AG10803 (cell line): ENCODE data around the gene C4orf36.

Source experiments
- DNase-seq: peaks from one replicate; pipeline ENCODE4 v3.0.0; 2010; ENCODE audit warnings: low read depth
- H3K4me3 ChIP-seq: 2 replicates; pipeline ENCODE4 v1.5.1; 2011; ENCODE audit warnings: mild to moderate bottlenecking, low read length, control low read depth
- TF ChIP-seq, protein P1 (sequence below): conservative IDR thresholded peaks from 2 replicates; pipeline ENCODE4 v1.5.1; 2011; ENCODE audit warnings: mild to moderate bottlenecking, low read length, control low read depth, inconsistent platforms

The C4orf36 gene

DNA sequence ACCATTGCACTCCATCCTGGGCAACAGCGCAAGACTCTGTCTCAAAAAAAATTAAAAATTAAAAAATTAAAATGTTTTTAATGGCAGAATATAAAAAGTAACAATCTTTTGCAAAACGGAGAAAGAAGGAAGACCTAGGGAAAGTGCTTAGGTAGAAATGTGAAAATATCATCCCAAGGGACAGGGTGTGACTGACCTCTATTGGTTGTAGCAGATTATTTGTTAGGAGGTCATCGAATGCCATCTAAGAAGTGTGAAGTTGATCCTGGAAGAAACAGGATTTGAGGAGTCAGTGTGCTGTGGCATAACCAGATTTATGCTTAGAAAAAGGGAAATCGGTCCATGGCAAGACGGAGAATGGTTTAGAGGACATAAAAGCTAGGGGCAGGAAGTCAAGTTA, 18.1 kb upstream of the C4orf36 start:
- H3K4me3 ChIP-seq, result no peak overlapping the region
- no peak for DNase-seq
- TF ChIP-seq, protein P1, sequence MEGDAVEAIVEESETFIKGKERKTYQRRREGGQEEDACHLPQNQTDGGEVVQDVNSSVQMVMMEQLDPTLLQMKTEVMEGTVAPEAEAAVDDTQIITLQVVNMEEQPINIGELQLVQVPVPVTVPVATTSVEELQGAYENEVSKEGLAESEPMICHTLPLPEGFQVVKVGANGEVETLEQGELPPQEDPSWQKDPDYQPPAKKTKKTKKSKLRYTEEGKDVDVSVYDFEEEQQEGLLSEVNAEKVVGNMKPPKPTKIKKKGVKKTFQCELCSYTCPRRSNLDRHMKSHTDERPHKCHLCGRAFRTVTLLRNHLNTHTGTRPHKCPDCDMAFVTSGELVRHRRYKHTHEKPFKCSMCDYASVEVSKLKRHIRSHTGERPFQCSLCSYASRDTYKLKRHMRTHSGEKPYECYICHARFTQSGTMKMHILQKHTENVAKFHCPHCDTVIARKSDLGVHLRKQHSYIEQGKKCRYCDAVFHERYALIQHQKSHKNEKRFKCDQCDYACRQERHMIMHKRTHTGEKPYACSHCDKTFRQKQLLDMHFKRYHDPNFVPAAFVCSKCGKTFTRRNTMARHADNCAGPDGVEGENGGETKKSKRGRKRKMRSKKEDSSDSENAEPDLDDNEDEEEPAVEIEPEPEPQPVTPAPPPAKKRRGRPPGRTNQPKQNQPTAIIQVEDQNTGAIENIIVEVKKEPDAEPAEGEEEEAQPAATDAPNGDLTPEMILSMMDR, result no peak

DNA sequence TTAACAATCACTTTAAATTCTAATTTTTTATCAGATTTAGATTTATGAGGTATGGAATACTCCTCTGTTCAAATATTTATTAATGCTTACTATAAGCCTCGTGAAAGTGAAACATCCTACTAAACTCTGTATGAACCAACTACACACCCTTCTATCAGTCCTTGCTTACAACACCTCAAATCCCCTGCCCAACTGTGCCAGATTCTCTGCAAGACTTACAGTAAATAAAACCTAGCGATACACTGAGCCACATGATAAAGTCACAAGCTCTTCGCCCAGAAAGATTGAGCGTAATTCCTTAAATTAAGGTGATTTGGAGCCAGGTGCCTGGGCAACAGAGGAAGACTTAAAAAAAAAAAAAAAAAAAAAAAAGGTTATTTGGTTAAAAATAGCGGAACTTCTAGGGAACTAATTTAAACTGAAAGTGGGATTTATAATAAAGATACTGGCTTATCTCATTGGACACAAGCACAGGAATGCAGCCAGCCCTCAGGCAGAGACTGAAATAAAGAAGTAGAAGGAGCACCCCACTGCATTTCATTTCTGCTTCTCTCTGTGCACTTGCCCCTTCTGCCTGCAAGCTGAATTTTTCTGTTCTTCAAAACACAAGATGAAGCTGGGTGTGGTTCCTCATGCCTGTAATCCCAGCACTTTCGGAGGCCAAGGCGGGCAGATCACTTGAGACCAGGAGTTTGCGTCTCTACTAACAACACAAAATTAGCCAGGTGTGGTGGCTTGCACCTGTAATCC, 17.5 kb upstream of the C4orf36 start:
- DNase-seq, result no peak
- H3K4me3 ChIP-seq, result no peak overlapping the region
- TF ChIP-seq, protein P1, result no peak

DNA sequence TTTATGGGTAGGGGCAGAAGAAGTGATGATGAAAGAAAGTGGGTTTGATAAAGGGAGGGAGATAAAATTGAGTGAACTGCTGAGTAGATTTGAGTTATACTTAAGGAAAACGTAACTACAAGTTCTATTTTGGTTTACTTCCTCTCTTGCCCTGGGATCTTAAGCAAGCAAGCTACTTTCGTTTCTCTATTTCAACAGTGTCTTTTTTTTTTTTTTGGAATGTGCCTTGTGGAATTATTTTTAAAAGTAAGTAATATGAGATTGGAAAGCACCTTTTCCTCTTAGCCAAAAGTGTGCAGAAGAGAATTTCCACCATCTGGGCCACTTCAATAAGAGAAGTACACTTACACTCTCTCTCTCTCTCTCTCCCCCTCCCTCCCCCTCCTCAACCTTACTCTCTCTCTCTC, 16.0 kb upstream of the C4orf36 start:
- TF ChIP-seq, protein P1, result no peak
- DNase-seq, result peak; percentile 62
- H3K4me3 ChIP-seq, result no peak overlapping the region; the same call in 1 of the 2 replicates

DNA sequence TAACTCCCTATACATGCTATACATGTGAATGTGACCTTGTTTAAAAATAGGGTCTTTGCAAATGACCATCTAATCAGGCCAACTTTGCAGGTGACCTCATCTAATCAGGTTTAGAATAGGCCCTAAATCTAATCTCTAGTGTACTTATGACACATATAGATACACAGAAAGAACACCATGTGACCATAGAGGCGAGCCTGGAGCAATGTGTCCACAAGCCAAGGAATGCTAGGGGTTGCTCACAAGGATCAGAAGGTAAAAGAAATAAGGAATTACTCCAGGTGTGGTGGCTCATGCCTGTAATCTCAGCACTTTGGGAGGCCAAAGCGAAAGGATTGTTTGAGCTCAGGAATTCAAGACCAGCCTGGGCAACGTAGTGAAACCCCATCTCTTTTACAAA, 9.6 kb upstream of the C4orf36 start:
- DNase-seq, result no peak
- TF ChIP-seq, protein P1, result no peak
- no peak overlapping the region for H3K4me3 ChIP-seq

DNA sequence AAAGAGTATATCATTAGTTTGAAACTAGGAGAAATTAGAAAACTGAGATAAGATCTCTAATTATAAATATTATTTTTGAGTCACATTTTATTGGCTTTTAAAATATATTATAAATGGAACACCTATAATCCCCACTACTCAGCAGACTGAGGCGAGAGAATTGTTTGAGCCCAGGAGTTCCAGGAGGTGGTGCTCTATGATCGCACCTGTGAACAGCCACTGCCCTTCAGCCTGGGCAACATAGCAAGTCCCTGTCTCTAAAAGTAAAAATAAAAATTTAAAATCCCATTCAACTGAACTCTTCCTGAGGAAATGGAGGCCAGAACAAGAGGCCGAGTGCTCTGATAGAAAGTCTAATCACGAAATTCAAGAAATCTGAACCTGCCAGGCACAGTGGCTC, 6.3 kb upstream of the C4orf36 start:
- no peak overlapping the region for H3K4me3 ChIP-seq
- no peak for DNase-seq
- TF ChIP-seq, protein P1, result no peak; the same call in 1 of the 2 replicates

DNA sequence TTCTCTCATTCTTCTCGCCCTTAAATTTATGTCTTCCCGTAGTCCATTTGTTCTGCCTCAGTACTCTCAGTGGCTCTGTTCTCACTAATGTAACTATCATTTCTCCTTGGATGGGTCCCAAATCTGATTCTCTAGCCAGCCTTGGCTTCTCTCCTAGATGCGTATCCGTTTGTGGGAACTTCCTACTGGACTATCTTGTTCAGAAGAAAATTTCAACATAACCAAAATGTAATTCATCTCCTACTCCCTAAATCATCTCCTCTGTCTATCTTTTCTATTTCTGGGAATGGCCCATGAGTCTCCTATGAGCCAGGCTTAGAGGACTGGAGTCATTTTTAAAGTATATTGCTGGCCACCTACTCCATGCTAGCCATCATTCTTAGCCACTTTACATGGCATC, 4.4 kb upstream of the C4orf36 start:
- TF ChIP-seq, protein P1, result no peak
- peak; percentile 11 for DNase-seq
- H3K4me3 ChIP-seq, result no peak overlapping the region
